Activated CD4-positive, alpha-beta memory T cell treated with anti-CD3 and anti-CD28 coated beads, Interleukin-2, amount 10 ng/mL, durations not matched to agents 7 days and 5 days (primary cell): ENCODE data around the gene MTMR2. TPM values are rescaled to one million over a fixed set of nuclear protein-coding genes. Genes with fewer than 3 reads are reported as not detected.

ENCODE experiments used
- CTCF ChIA-PET: fragments of 350-600 bp; sonication (Branson Sonifier 250); formaldehyde crosslinking; loops from one replicate; lab custom pipeline; 2021; ENCODE audit warnings: antibody characterized with exemption, inconsistent platforms; lab: Charles Lee
- POLR2A ChIA-PET: fragments of 350-600 bp; sonication (Branson Sonifier 250); formaldehyde crosslinking; loops from one replicate; lab custom pipeline; 2021; ENCODE audit warnings: antibody characterized with exemption; lab: Charles Lee
- DNase-seq: peaks from one replicate; pipeline ENCODE4 v3.0.0-alpha.2; 2020
- H3K27ac Mint-ChIP-seq: one replicate; pipeline ENCODE4 v1.8.0; 2021; ENCODE audit warnings: mild to moderate bottlenecking, mixed read lengths
- H3K27me3 Mint-ChIP-seq: one replicate; pipeline ENCODE4 v1.8.0; 2021; ENCODE audit warnings: mixed read lengths
- H3K36me3 Mint-ChIP-seq: one replicate; pipeline ENCODE4 v1.8.0; 2021; ENCODE audit warnings: low read depth, mixed read lengths
- H3K4me1 Mint-ChIP-seq: one replicate; pipeline ENCODE4 v1.8.0; 2021; ENCODE audit warnings: mixed read lengths
- H3K4me3 Mint-ChIP-seq: one replicate; pipeline ENCODE4 v1.8.0; 2021; ENCODE audit warnings: mild to moderate bottlenecking, mixed read lengths
- H3K9me3 Mint-ChIP-seq: one replicate; pipeline ENCODE4 v1.8.0; 2021; ENCODE audit warnings: mixed read lengths
- total RNA-seq, 2 experiments: library from RNA; stranded (reverse); gene quantifications; one replicate each; pipeline ENCODE4 v1.2.3, GENCODE V29; 2021

MTMR2 gene
- 10 to 100 TPM; 16.1 to 19.0 TPM for total RNA-seq

- Mint-ChIP-seq H3K9me3 (no peaks in the 10 kb centered on the region), H3K27ac (peak within 1 kb of the TSS; percentile 77), H3K36me3 (peaks cover 7% of the 10 kb centered on the region), H3K4me3 (peak within 1 kb of the TSS; percentile 97), H3K27me3 (no peaks in the 10 kb centered on the region), H3K4me1 (peaks cover 25% of the 10 kb centered on the region)
- peak; percentile 58 for DNase-seq
- ChIA-PET POLR2A (interaction anchor here (1.2 to 1.3 kb wide), 3 partner anchors 19 to 134 kb away, joined by 3 to 4 read pairs (median 4); partner anchors contain the start of genes CEP57 and FAM76B), CTCF (interaction anchor here (0.6 to 1.2 kb wide), 2 partner anchors 13 to 470 kb away, joined by 3 to 4 read pairs; no protein-coding TSS in a partner anchor)
These were observed at the start of gene MTMR2 for GRCh38 chr11:95923728-95924413. Gene MTMR2, minus strand, starts transcription at chr11:95924107. Its CDS starts 153 bp downstream, at chr11:95923954.

- ChIA-PET CTCF (no interaction called here), POLR2A (no interaction called here)
- no peaks in the 10 kb centered on the region for H3K4me1 Mint-ChIP-seq
These were observed 48.2 kb upstream of the MTMR2 start for GRCh38 chr11:95972060-95972459.

GRCh38 chr11:95968585-95968984, 44.7 kb upstream of the MTMR2 start:
- H3K4me3 Mint-ChIP-seq: no peak overlapping the region
- ChIA-PET POLR2A (no interaction called here), CTCF (interaction anchor here (0.6 kb wide), 1 partner anchor 425 kb away, joined by 3 read pairs; no protein-coding TSS in a partner anchor)
- no peaks in the 10 kb centered on the region for H3K4me1 Mint-ChIP-seq
- no peak for DNase-seq
- H3K36me3 Mint-ChIP-seq: no peaks in the 10 kb centered on the region
- H3K27ac Mint-ChIP-seq: no peak overlapping the region
- H3K27me3 Mint-ChIP-seq: no peaks in the 10 kb centered on the region
- H3K9me3 Mint-ChIP-seq: no peaks in the 10 kb centered on the region

More at GRCh38 chr11:95972060-95972459, 48.2 kb upstream of the MTMR2 start:
- Mint-ChIP-seq H3K4me3 (no peak overlapping the region), H3K27me3 (no peaks in the 10 kb centered on the region), H3K27ac (no peak overlapping the region), H3K36me3 (no peaks in the 10 kb centered on the region), H3K9me3 (no peaks in the 10 kb centered on the region)
- no peak for DNase-seq

GRCh38 chr11:95964281-95964680, 40.4 kb upstream of the MTMR2 start:
- ChIA-PET CTCF (no interaction called here), POLR2A (no interaction called here)
- Mint-ChIP-seq H3K4me1 (no peaks in the 10 kb centered on the region), H3K36me3 (no peaks in the 10 kb centered on the region), H3K4me3 (no peak overlapping the region), H3K9me3 (no peaks in the 10 kb centered on the region), H3K27ac (no peak overlapping the region), H3K27me3 (no peaks in the 10 kb centered on the region)
- DNase-seq: no peak

- ChIA-PET POLR2A (no interaction called here), CTCF (no interaction called here)
- H3K27me3 Mint-ChIP-seq: no peaks in the 10 kb centered on the region
- DNase-seq: no peak
- H3K9me3 Mint-ChIP-seq: no peaks in the 10 kb centered on the region
- H3K36me3 Mint-ChIP-seq: no peaks in the 10 kb centered on the region
- no peaks in the 10 kb centered on the region for H3K4me1 Mint-ChIP-seq
- H3K27ac Mint-ChIP-seq: no peak overlapping the region
- H3K4me3 Mint-ChIP-seq: no peak overlapping the region
These were observed 37.9 kb upstream of the MTMR2 start for GRCh38 chr11:95961758-95962157.

- Mint-ChIP-seq H3K27me3 (no peaks in the 10 kb centered on the region), H3K4me1 (no peaks in the 10 kb centered on the region), H3K4me3 (no peak overlapping the region), H3K9me3 (peaks cover 13% of the 10 kb centered on the region), H3K27ac (no peak overlapping the region), H3K36me3 (peaks cover 7% of the 10 kb centered on the region)
- no peak for DNase-seq
- POLR2A ChIA-PET: no interaction called here
- CTCF ChIA-PET: interaction anchor here (0.9 kb wide), 1 partner anchor 16 kb away, joined by 3 read pairs; no protein-coding TSS in a partner anchor
These were observed 27.0 kb upstream of the MTMR2 start for GRCh38 chr11:95950905-95951304.

GRCh38 chr11:95948637-95949036, 24.7 kb upstream of the MTMR2 start:
- no peaks in the 10 kb centered on the region for H3K4me1 Mint-ChIP-seq
- CTCF ChIA-PET: no interaction called here

GRCh38 chr11:95944623-95945022, 20.7 kb upstream of the MTMR2 start:
- ChIA-PET CTCF (no interaction called here), POLR2A (no interaction called here)
- H3K36me3 Mint-ChIP-seq: peaks cover 9% of the 10 kb centered on the region
- no peak overlapping the region for H3K27ac Mint-ChIP-seq
- no peaks in the 10 kb centered on the region for H3K4me1 Mint-ChIP-seq
- H3K4me3 Mint-ChIP-seq: no peak overlapping the region
- peaks cover 34% of the 10 kb centered on the region for H3K9me3 Mint-ChIP-seq
- no peaks in the 10 kb centered on the region for H3K27me3 Mint-ChIP-seq
- DNase-seq: no peak

More at GRCh38 chr11:95948637-95949036, 24.7 kb upstream of the MTMR2 start:
- Mint-ChIP-seq H3K27ac (no peak overlapping the region), H3K9me3 (peaks cover 31% of the 10 kb centered on the region), H3K36me3 (peaks cover 11% of the 10 kb centered on the region), H3K27me3 (no peaks in the 10 kb centered on the region), H3K4me3 (no peak overlapping the region)
- DNase-seq: no peak
- POLR2A ChIA-PET: no interaction called here

GRCh38 chr11:95943546-95943945, 19.6 kb upstream of the MTMR2 start:
- ChIA-PET POLR2A (interaction anchor here (1.1 kb wide), 1 partner anchor 20 kb away, joined by 3 read pairs; no protein-coding TSS in a partner anchor), CTCF (no interaction called here)
- no peaks in the 10 kb centered on the region for H3K27me3 Mint-ChIP-seq
- no peak overlapping the region for H3K27ac Mint-ChIP-seq
- peaks cover 6% of the 10 kb centered on the region for H3K36me3 Mint-ChIP-seq
- no peak overlapping the region for H3K4me3 Mint-ChIP-seq
- H3K4me1 Mint-ChIP-seq: no peaks in the 10 kb centered on the region
- H3K9me3 Mint-ChIP-seq: peaks cover 28% of the 10 kb centered on the region
- no peak for DNase-seq

- CTCF ChIA-PET: no interaction called here
- Mint-ChIP-seq H3K4me3 (no peak overlapping the region), H3K9me3 (peaks cover 6% of the 10 kb centered on the region), H3K36me3 (peaks cover 2% of the 10 kb centered on the region), H3K27me3 (peaks cover 3% of the 10 kb centered on the region), H3K4me1 (no peaks in the 10 kb centered on the region), H3K27ac (no peak overlapping the region)
- no peak for DNase-seq
- POLR2A ChIA-PET: no interaction called here
These were observed 15.2 kb upstream of the MTMR2 start for GRCh38 chr11:95939091-95939490.

GRCh38 chr11:95937358-95937757, 13.5 kb upstream of the MTMR2 start:
- no peaks in the 10 kb centered on the region for H3K9me3 Mint-ChIP-seq
- H3K4me1 Mint-ChIP-seq: no peaks in the 10 kb centered on the region
- H3K27ac Mint-ChIP-seq: no peak overlapping the region
- POLR2A ChIA-PET: no interaction called here
- DNase-seq: no peak
- peaks cover 6% of the 10 kb centered on the region for H3K27me3 Mint-ChIP-seq
- H3K36me3 Mint-ChIP-seq: no peaks in the 10 kb centered on the region
- H3K4me3 Mint-ChIP-seq: no peak overlapping the region
- CTCF ChIA-PET: no interaction called here

- ChIA-PET CTCF (no interaction called here), POLR2A (no interaction called here)
- DNase-seq: no peak
- Mint-ChIP-seq H3K27me3 (peaks cover 14% of the 10 kb centered on the region), H3K27ac (no peak overlapping the region), H3K9me3 (peaks cover 7% of the 10 kb centered on the region), H3K36me3 (no peaks in the 10 kb centered on the region), H3K4me1 (no peaks in the 10 kb centered on the region), H3K4me3 (no peak overlapping the region)
These were observed 9.7 kb upstream of the MTMR2 start for GRCh38 chr11:95933594-95933993.

GRCh38 chr11:95931916-95932315, 8.0 kb upstream of the MTMR2 start:
- Mint-ChIP-seq H3K27me3 (peaks cover 12% of the 10 kb centered on the region), H3K27ac (no peak overlapping the region), H3K4me3 (no peak overlapping the region), H3K36me3 (no peaks in the 10 kb centered on the region), H3K9me3 (peaks cover 7% of the 10 kb centered on the region), H3K4me1 (no peaks in the 10 kb centered on the region)
- ChIA-PET POLR2A (no interaction called here), CTCF (no interaction called here)
- DNase-seq: no peak

GRCh38 chr11:95930948-95931347, 7.0 kb upstream of the MTMR2 start:
- Mint-ChIP-seq H3K27me3 (peaks cover 12% of the 10 kb centered on the region), H3K36me3 (no peaks in the 10 kb centered on the region), H3K4me3 (no peak overlapping the region), H3K9me3 (peaks cover 7% of the 10 kb centered on the region), H3K4me1 (no peaks in the 10 kb centered on the region), H3K27ac (no peak overlapping the region)
- CTCF ChIA-PET: no interaction called here
- no peak for DNase-seq
- POLR2A ChIA-PET: no interaction called here
